H1 (cell line): Measurements from ENCODE around the gene PRPF6. TPM values are rescaled to one million over a fixed set of nuclear protein-coding genes. Genes with fewer than 3 reads are reported as not detected.

Experiments
- CTCF ChIA-PET: fragments of 300-600 bp; sonication (Branson Sonifier 250); formaldehyde crosslinking; loops from one replicate; lab custom pipeline; 2021; ENCODE audit not compliant: partially characterized antibody; lab: Charles Lee
- POLR2A ChIA-PET: fragments of 300-600 bp; sonication (Branson Sonifier 250); formaldehyde crosslinking; loops from one replicate; lab custom pipeline; 2021; ENCODE audit warnings: inconsistent platforms; ENCODE audit not compliant: partially characterized antibody; lab: Charles Lee
- DNase-seq, 2 experiments: peaks; one replicate each; pipeline versions ENCODE4 v3.0.0 to v3.0.0-alpha.2; 2010 to 2022; ENCODE audit warnings: low spot score in 2 of 2, low read depth in 1 of 2, mixed read lengths in 1 of 2
- FAIRE-seq: peaks from 2 replicates; lab custom pipeline; 2011; peaks lifted over from hg19 to GRCh38; lab: Jason Lieb, UNC
- H2AFZ ChIP-seq: 2 replicates; pipeline ENCODE4 v1.8.1; 2012; ENCODE audit warnings: low read length, inconsistent platforms
- H2AK5ac ChIP-seq: 2 replicates; pipeline ENCODE4 v1.6.1; 2013; ENCODE audit warnings: low read depth, low read length
- H2BK120ac ChIP-seq: replicated peaks from 2 replicates; pipeline ENCODE3; 2013; ENCODE audit warnings: low read depth, low read length, inconsistent platforms
- H2BK12ac ChIP-seq: 2 replicates; pipeline ENCODE4 v1.6.1; 2013; ENCODE audit warnings: low read depth, low read length
- H2BK15ac ChIP-seq: 2 replicates; pipeline ENCODE4 v1.6.1; 2013; ENCODE audit warnings: low read length
- H2BK20ac ChIP-seq: 2 replicates; pipeline ENCODE4 v1.6.1; 2013; ENCODE audit warnings: low read length
- H2BK5ac ChIP-seq: 2 replicates; pipeline ENCODE4 v1.6.1; 2013; ENCODE audit warnings: low read depth, low read length
- H3K14ac ChIP-seq: 2 replicates; pipeline ENCODE4 v1.6.1; 2013; ENCODE audit warnings: inconsistent platforms; ENCODE audit not compliant: insufficient read length
- H3K18ac ChIP-seq: 2 replicates; pipeline ENCODE4 v1.6.1; 2013; ENCODE audit warnings: low read length; ENCODE audit errors: extremely low read depth
- H3K23ac ChIP-seq: 2 replicates; pipeline ENCODE4 v1.6.1; 2013; ENCODE audit warnings: inconsistent platforms; ENCODE audit not compliant: insufficient read length
- H3K23me2 ChIP-seq: 2 replicates; pipeline ENCODE4 v1.6.1; 2013; ENCODE audit warnings: low read depth, low read length
- H3K27ac ChIP-seq: 2 replicates; pipeline ENCODE4 v1.6.1; 2011; ENCODE audit warnings: low read depth, low read length, inconsistent platforms
- H3K27me3 ChIP-seq, 4 experiments: replicated peaks in 1 of 4; 1 replicate in 1 of 4; 2 replicates in 3 of 4; pipeline versions ENCODE4 v1.6.1 to v1.8.1; 2011 to 2013; ENCODE audit warnings: low read length in 3 of 4, mild to moderate bottlenecking in 3 of 4, inconsistent platforms in 2 of 4, mixed read lengths in 2 of 4, moderate library complexity in 1 of 4; ENCODE audit not compliant: control insufficient read depth in 3 of 4, insufficient read depth in 3 of 4; ENCODE audit errors: extremely low read depth in 1 of 4
- H3K36me3 ChIP-seq, 4 experiments: 2 replicates each; pipeline versions ENCODE4 v1.6.1 to v1.8.1; 2011 to 2013; ENCODE audit warnings: mild to moderate bottlenecking in 4 of 4, low read length in 3 of 4, moderate library complexity in 2 of 4, control low read depth in 1 of 4, inconsistent platforms in 1 of 4; ENCODE audit not compliant: insufficient read depth in 4 of 4, control insufficient read depth in 2 of 4
- H3K4ac ChIP-seq: replicated peaks from 2 replicates; pipeline ENCODE3; 2013; ENCODE audit warnings: low read length, low read depth, mixed read lengths, inconsistent platforms; ENCODE audit not compliant: insufficient read length
- H3K4me1 ChIP-seq, 4 experiments: replicated peaks in 1 of 4; 1 replicate in 1 of 4; 2 replicates in 3 of 4; pipeline versions ENCODE4 v1.6.1 to v1.8.1; 2011 to 2013; ENCODE audit warnings: low read length in 3 of 4, inconsistent platforms in 2 of 4, mixed read lengths in 1 of 4; ENCODE audit not compliant: insufficient read depth in 4 of 4, control insufficient read depth in 3 of 4
- H3K4me2 ChIP-seq, 2 experiments: 2 replicates each; pipeline versions ENCODE4 v1.6.1 to v1.8.1; 2011 to 2013; ENCODE audit warnings: low read depth in 2 of 2, low read length in 2 of 2, control low read depth in 1 of 2, inconsistent platforms in 1 of 2, mild to moderate bottlenecking in 1 of 2; ENCODE audit not compliant: insufficient read depth in 1 of 2
- H3K4me3 ChIP-seq, 4 experiments: fragments of 200-600, 300-600 bp in 1 of 4; sonication (generic), shearing (Covaris generic), sonication (Bioruptor Twin) in 1 of 4; 2 replicates each; pipeline versions ENCODE4 v1.5.1 to v1.8.1; 2011 to 2016; ENCODE audit warnings: low read length in 4 of 4, low read depth in 3 of 4, control low read depth in 2 of 4, inconsistent platforms in 2 of 4, mild to moderate bottlenecking in 2 of 4, mixed read lengths in 1 of 4, moderate library complexity in 1 of 4; ENCODE audit not compliant: insufficient read depth in 2 of 4; ENCODE audit errors: extremely low read depth in 1 of 4
- H3K56ac ChIP-seq: replicated peaks from 2 replicates; pipeline ENCODE3; 2013; ENCODE audit warnings: low read depth, mild to moderate bottlenecking, mixed read lengths, low read length, inconsistent platforms; ENCODE audit not compliant: insufficient read length
- H3K79me1 ChIP-seq: 2 replicates; pipeline ENCODE4 v1.6.1; 2013; ENCODE audit warnings: low read depth, low read length, control low read depth
- H3K79me2 ChIP-seq, 2 experiments: 2 replicates each; pipeline versions ENCODE4 v1.6.1 to v1.8.1; 2012 to 2013; ENCODE audit warnings: low read length in 2 of 2, mild to moderate bottlenecking in 2 of 2, inconsistent platforms in 1 of 2; ENCODE audit not compliant: insufficient read depth in 2 of 2, control insufficient read depth in 1 of 2
- H3K9ac ChIP-seq, 4 experiments: replicated peaks in 1 of 4; 1 replicate in 1 of 4; 2 replicates in 3 of 4; pipeline versions ENCODE4 v1.6.1 to v1.8.1; 2011 to 2013; ENCODE audit warnings: low read depth in 3 of 4, low read length in 3 of 4, control low read depth in 2 of 4, mild to moderate bottlenecking in 2 of 4, moderate library complexity in 2 of 4, inconsistent platforms in 1 of 4; ENCODE audit errors: extremely low read depth in 1 of 4
- H3K9me3 ChIP-seq, 2 experiments: 2 replicates each; pipeline versions ENCODE4 v1.6.1 to v1.8.1; 2012 to 2013; ENCODE audit warnings: mild to moderate bottlenecking in 2 of 2, moderate library complexity in 2 of 2, control low read depth in 1 of 2, inconsistent platforms in 1 of 2, low read depth in 1 of 2, low read length in 1 of 2, mixed read lengths in 1 of 2; ENCODE audit not compliant: insufficient read depth in 2 of 2
- H4K20me1 ChIP-seq, 2 experiments: replicated peaks in 1 of 2; 2 replicates each; pipeline versions ENCODE3 to v1.8.1; 2011 to 2013; ENCODE audit warnings: inconsistent platforms in 2 of 2, low read length in 2 of 2, mild to moderate bottlenecking in 1 of 2; ENCODE audit not compliant: insufficient read depth in 2 of 2, control insufficient read depth in 1 of 2
- H4K5ac ChIP-seq: 2 replicates; pipeline ENCODE4 v1.6.1; 2013; ENCODE audit warnings: low read length, low read depth, mixed read lengths, inconsistent platforms; ENCODE audit not compliant: insufficient read length
- H4K8ac ChIP-seq: 2 replicates; pipeline ENCODE4 v1.8.0; 2013; ENCODE audit warnings: mild to moderate bottlenecking, moderate library complexity, low read length, inconsistent platforms; ENCODE audit not compliant: insufficient read depth; ENCODE audit errors: extremely low read depth
- H4K91ac ChIP-seq: replicated peaks from 2 replicates; pipeline ENCODE3; 2013; ENCODE audit warnings: low read length, mixed read lengths, inconsistent platforms; ENCODE audit not compliant: insufficient read length
- CEBPB ChIP-seq: IDR thresholded peaks from 2 replicates; pipeline ENCODE4 v1.6.1; 2012; ENCODE audit warnings: low read depth, low read length
- EP300 ChIP-seq, 2 experiments: IDR thresholded peaks; 1 replicate in 1 of 2; 2 replicates in 1 of 2; pipeline ENCODE4 v1.6.1; 2011 to 2012; ENCODE audit warnings: low read depth in 2 of 2, low read length in 2 of 2, mild to moderate bottlenecking in 2 of 2, borderline replicate concordance in 1 of 2, inconsistent platforms in 1 of 2, moderate library complexity in 1 of 2
- GABPA ChIP-seq: IDR thresholded peaks from 2 replicates; pipeline ENCODE4 v1.6.1; 2011; ENCODE audit warnings: mild to moderate bottlenecking, low read length, moderate library complexity, borderline replicate concordance; ENCODE audit not compliant: insufficient read depth
- HDAC6 ChIP-seq: IDR thresholded peaks from one replicate; pipeline ENCODE4 v1.7.1; 2012; ENCODE audit warnings: low read depth, mild to moderate bottlenecking, inconsistent platforms, low read length, moderate library complexity
- PHF8 ChIP-seq: fragments of 200-600 bp; sonication (generic); conservative IDR thresholded peaks from 2 replicates; pipeline ENCODE4 v1.7.1; 2012; ENCODE audit warnings: low read depth, mild to moderate bottlenecking, inconsistent platforms, low read length, moderate library complexity
- RBBP5 ChIP-seq: IDR thresholded peaks from 2 replicates; pipeline ENCODE4 v1.7.1; 2012; ENCODE audit warnings: low read depth, mild to moderate bottlenecking, inconsistent platforms, low read length, moderate library complexity, borderline replicate concordance
- SP1 ChIP-seq: IDR thresholded peaks from 2 replicates; pipeline ENCODE4 v1.6.1; 2011; ENCODE audit warnings: low read depth, low read length
- TAF7 ChIP-seq: optimal IDR thresholded peaks from 2 replicates; pipeline ENCODE3; 2011; ENCODE audit warnings: low read depth, mild to moderate bottlenecking, inconsistent platforms, low read length, moderate library complexity, borderline replicate concordance
- WGBS, 2 experiments: shearing (Covaris generic) in 1 of 2; methylation state at CpG; one replicate each; pipeline versions ENCODE4 v1.1.6 to v1.1.7; 2013 to 2015; ENCODE audit warnings: low lambda C conversion rate in 2 of 2, mixed read lengths in 2 of 2, inconsistent platforms in 1 of 2, low coverage in 1 of 2, missing lambda C conversion rate in 1 of 2; ENCODE audit not compliant: insufficient replicate concordance in 2 of 2, insufficient coverage in 1 of 2, insufficient read length in 1 of 2; ENCODE audit errors: extremely low coverage in 1 of 2, missing lambda C conversion rate in 1 of 2; 5-methylcytosine and 5-hydroxymethylcytosine counted together
- polyA plus RNA-seq, 7 experiments: library from polyadenylated mRNA; depleted of rRNA in 3 of 7; stranded (reverse) in 5 of 7; unstranded in 2 of 7; fragments of >200 nt in 5 of 7; fragments of 200-250 nt in 2 of 7; gene quantifications; 1 replicate in 5 of 7; 2 replicates in 1 of 7; 4 replicates in 1 of 7; pipeline versions ENCODE4 v1.2.1 to v1.2.3, GENCODE V29; 2011 to 2013; ENCODE audit warnings: missing spikeins in 2 of 7, mixed read lengths in 2 of 7
- total RNA-seq: library from RNA; stranded (reverse); fragmentation: NEBNext Ultra II Directional; extraction: Animal tissue kit (Norgen Biotek cat#: 25700); gene quantifications from 2 replicates; pipeline ENCODE4 v1.2.1, GENCODE V29; 2021
- TF ChIP-seq, protein P1 (sequence below): IDR thresholded peaks from 2 replicates; pipeline ENCODE4 v1.6.1; 2012; ENCODE audit warnings: inconsistent platforms

Gene PRPF6
- total and polyA plus RNA-seq, 2 of the 8 experiments (the other 6 are each of a cell fraction or from before 2014, with no cell fraction given), result 27.9 to 76.9 TPM

DNA sequence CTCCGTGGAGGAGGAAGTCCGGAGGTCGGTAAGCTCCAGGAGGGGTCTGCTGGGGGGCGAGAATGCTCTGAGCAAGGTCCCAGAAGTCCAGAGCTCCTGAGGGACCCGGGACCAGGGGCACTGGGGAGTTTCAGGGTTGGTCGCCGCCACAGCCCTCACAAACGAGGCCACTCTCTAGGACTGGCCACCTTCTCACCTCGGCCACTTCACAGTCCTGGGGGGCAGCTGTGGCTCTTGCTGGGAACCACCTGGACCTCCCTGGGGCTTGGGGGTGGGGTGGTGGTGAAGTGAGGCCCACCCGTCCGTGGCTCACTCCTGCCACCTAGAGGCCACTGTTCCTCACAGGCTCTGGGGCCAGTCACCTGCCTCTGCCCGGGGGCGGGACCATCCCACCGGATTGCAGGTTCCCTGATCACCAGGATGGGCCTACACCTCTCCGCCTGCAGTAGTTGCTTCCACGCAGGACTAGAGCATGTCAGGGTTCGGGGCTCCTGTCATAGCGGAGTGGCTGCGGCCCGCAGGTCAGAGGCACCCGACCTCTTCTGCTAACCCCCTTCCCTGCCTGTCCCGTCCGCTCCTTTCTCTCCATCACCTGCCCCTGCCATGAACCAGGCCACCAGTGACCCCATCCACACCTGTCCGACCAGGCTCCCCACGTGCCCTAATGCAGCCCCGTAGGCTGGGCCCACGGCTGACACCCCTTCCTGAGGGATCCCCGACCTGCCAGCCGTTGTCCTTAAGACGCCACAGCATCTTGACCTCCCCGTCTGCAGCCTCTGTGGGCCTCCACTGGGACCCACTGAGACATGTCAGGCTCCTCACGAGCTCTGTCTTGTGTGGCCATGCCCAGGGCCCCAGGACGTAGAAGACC is 76.9 kb downstream of the PRPF6 start:
- Histone ChIP-seq H3K14ac (no peak overlapping the region), H3K4me3 (peak overlapping the region in 1 of 4 experiments; percentile 7; a peak in 1 of 8 replicates), H2BK15ac (peak overlapping the region; percentile 98; the same call in 1 of the 2 replicates), H3K9me3 (no peaks in the 10 kb centered on the region), H3K56ac (no peak overlapping the region), H2BK5ac (0 out of 2 replicates have a peak overlapping the region, but pooled peaks have one; percentile 19), H3K4me2 (peak overlapping the region in 1 of 2 experiments; percentile 57; a peak in 1 of 4 replicates), H3K36me3 (no peaks in the 10 kb centered on the region), H4K91ac (no peak overlapping the region), H4K5ac (no peak overlapping the region), H3K27me3 (peaks cover 0 to 5% (median 2%) of the 10 kb centered on the region in 4 experiments; a peak in 2 of 7 replicates), H2AK5ac (no peak overlapping the region), H2BK12ac (no peak overlapping the region; the same call in 1 of the 2 replicates), H3K4ac (peak overlapping the region; percentile 93), H2BK20ac (no peak overlapping the region; the same call in 1 of the 2 replicates), H3K23ac (no peak overlapping the region), H3K18ac (peak overlapping the region; percentile 62; the same call in 1 of the 2 replicates), H4K20me1 (no peaks in the 10 kb centered on the region), H4K8ac (peak overlapping the region; percentile 88), H3K4me1 (peaks cover 0 to 22% (median 14%) of the 10 kb centered on the region in 4 experiments; a peak in 6 of 7 replicates), H3K79me2 (no peaks in the 10 kb centered on the region), H2BK120ac (no peak overlapping the region), H2AFZ (no peak overlapping the region), H3K79me1 (no peaks in the 10 kb centered on the region), H3K9ac (no peak overlapping the region), H3K27ac (no peak overlapping the region), H3K23me2 (no peaks in the 10 kb centered on the region; the same call in 1 of the 2 replicates)
- CTCF ChIA-PET, result interaction anchor here (0.6 to 15.0 kb wide), 21 partner anchors 8 to 519 kb away, joined by 3 to 139 read pairs (median 4); partner anchors contain the start of genes C20orf204, LKAAEAR1, OPRL1 and RGS19
- POLR2A ChIA-PET, result interaction anchor here (1.7 to 1.8 kb wide), 2 partner anchors 13 to 18 kb away, joined by 8 to 9 read pairs; no protein-coding TSS in a partner anchor
- 40% methylated on average over 30 of the region's 33 CpGs; no CpG with 5 or more reads in 1 of the 2 experiments for WGBS, 2 experiments
- DNase-seq (peak in 1 of 2 experiments; percentile 98), FAIRE-seq (no peak)
- peak in 1 of 2 experiments; percentile 4; a peak in 1 of 3 replicates for TF ChIP-seq EP300 (IDR thresholded peaks at IDR 0.05; ENCODE audit: borderline replicate concordance in 1 of 2, low read depth in 2 of 2, low read length in 2 of 2)
- TF ChIP-seq GABPA, result 0 out of 2 replicates have a peak, but pooled peaks have one; percentile 73
- TF ChIP-seq HDAC6, result no peak
- TF ChIP-seq, protein P1, sequence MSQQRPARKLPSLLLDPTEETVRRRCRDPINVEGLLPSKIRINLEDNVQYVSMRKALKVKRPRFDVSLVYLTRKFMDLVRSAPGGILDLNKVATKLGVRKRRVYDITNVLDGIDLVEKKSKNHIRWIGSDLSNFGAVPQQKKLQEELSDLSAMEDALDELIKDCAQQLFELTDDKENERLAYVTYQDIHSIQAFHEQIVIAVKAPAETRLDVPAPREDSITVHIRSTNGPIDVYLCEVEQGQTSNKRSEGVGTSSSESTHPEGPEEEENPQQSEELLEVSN, result no peak
- TF ChIP-seq RBBP5, result 0 out of 2 replicates have a peak, but pooled peaks have one; percentile 29
- no peak for TF ChIP-seq PHF8
- no peak for TF ChIP-seq CEBPB
- TF ChIP-seq TAF7, result no peak
- TF ChIP-seq SP1, result 0 out of 2 replicates have a peak, but pooled peaks have one; percentile 18
